Stimulated activated CD4-positive, alpha-beta T cell treated with anti-CD3 and anti-CD28 coated beads, Interleukin-2, amount 100 ng/mL, for 24 hours (primary cell): ENCODE data around the gene LHFPL4.
A peak's percentile ranks its signal among the peaks of the same experiment; 100 is the strongest.
"Not testable (repeated sequence)": the region's sequence is repeated elsewhere in the genome, so short reads cannot be mapped to it uniquely, and the experiment has no call there.

ENCODE experiments used
- DNase-seq, 2 donors: peaks; one replicate each; pipeline ENCODE4 v3.0.0-alpha.2; 2020

LHFPL4 gene

DNA sequence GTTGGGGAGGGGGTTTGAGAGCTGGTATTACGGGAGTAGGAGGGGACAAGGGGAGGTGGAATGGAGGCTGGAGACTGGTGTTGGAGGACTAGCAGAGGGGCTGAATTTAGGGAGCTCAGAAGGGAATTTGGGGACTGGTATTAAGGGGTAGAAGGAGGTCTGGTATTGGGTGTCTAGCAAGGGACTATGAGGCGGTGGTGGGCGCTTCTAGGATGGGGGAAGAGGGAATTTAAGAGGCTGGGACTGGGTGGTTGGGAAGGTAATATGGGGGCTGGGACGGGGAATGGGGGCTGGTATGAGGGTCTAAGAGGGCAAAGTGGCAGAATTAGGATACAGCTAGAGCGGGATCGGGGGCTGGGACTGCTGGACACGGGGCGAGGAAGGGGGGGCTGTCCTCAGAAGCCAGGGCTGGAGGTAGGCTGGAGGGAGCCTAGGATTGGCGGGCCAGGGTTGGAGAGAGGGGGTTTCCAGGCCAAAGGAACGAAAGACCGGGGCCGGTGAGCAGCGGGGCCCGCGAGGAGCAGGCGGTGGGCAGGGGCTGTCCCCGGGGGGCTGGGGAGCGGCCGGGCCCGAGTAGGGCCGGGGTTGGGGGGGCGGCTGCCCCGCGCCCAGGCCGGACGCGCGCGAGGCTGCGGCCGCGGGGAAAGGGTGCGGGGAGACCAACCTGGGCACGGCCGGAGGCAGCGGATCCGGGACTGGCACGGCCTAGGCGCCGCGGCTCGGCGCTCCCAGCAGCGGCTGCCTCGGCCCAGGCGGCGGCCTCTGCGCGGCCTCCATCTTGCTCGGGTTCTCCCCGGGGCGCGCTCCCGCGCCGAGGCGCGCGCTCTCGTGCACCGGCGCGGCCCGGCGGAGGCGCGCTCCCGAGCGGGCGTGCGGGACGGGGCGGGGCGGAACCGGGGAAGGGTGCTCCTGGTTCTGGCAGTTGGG is at the start of gene LHFPL4:
TSS of gene LHFPL4 (minus strand) at position 802 of the 927 bp plus-strand sequence. CDS start 1,143 bp downstream, outside the sequence.
- DNase-seq: no peak

DNA sequence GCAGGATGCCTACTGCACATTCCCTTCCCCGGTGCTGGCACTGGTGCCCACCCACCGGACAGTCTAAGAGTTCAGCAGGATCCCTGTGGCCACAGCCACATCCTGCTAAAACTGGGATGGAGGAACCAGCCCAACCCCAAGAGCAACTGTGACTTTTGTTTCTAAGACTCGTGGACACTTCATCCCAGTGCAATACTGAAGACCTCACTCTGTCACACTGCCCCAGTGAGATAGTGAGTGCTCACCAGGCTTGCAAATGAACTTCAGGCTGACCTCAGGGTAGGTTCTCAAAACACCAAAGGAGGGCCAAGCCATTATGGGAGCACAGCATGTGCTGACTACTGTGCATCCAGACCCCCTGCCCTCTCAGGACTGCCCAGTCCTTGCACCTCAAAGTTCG is 49.0 kb upstream of the LHFPL4 start:
- no peak for DNase-seq

DNA sequence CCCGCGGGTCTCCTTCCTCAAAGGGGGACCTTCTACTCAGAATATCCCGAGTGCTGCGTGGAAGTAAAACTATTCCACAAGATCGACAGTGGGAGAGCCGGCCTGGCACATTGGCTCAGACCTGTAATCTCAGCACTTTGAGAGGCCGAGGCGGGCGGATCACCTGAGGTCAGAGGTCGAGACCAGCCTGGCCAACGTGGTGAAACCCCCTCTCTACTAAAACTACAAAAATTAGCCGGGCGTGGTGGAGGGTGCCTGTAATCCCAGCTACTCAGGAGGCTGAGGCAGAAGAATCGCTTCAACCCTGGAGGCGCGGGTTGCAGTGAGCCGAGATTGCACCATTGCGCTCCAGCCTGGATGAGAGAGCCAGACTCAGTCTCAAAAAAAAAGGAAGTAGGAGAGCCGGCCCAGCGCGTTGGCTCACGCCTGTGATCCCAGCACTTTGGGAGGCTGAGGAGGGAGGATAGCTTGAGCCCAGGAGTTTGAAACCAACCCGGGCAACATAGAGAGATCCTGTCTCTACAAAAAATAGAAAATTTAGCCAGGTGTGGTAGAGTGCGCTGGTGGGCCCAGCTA is 47.5 kb upstream of the LHFPL4 start:
- DNase-seq: not testable (repeated sequence)

DNA sequence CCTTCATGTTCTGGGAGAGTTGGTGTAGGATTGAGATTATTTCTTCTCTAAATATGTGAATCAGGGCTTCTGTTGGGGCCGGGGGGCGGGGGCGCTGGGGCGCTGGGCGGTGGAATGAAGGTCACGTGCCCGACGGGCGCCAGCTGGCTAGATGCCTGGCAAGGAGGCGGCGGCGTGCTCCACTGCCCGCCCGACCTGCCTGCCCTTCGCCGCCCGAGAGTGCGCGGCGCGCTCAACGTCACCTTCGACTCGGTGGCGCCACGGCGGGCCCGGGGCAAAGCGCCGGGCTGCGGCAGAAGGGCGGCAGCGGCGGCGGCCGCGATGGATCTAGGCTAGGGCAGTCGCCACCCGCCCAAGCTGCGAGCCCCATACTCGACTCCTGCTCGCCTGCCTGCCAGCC is 47.0 kb upstream of the LHFPL4 start:
- peak in 1 of 2 donors; percentile 57 for DNase-seq

DNA sequence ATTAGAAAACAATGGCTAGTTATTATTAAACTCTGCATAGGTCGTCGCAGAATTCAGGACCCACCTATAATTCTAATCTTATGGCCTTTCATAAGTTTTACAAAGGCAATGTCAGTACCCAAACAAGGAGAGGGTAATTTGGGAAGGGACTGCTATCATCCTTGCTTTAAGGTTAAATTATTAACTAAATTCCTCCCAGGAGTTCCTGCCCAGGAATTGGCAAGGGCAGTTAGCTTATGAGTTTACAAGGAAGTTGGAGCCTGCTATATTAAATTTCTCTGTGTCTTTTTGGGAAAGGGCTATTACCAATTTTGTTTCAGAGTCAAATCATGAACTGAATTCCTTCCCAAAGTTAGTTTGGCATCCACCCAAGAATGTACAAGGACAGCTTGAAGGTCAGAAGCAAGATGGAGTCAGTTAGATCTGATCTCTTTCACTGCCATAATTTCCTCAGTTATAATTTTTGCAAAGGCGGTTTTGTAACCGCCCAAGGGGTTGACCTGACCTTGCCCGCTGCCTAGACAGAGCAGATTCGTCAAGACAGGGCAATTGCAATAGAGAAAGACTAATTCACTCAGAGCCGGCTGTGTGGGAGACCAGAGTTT is 45.3 kb upstream of the LHFPL4 start:
- no peak for DNase-seq

DNA sequence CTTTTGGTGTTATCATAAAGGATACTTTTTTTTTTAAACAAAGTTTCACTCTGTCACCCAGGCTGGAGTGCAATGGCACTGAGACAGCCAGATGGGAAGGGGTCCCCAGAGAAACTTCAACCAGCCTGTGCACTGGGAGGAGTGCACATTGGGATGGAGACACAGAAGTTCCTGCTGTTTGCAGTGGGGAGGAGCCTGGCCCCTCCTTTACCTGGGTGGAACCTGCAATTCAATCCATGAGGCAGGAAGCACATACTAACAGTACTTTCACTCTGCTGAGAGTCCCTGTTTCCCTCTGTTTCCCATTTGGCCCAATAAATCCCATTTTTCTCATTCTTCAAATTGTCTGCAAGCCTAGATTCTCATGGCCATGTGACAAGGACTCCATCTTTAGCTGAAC is 42.3 kb upstream of the LHFPL4 start:
- DNase-seq: no peak

DNA sequence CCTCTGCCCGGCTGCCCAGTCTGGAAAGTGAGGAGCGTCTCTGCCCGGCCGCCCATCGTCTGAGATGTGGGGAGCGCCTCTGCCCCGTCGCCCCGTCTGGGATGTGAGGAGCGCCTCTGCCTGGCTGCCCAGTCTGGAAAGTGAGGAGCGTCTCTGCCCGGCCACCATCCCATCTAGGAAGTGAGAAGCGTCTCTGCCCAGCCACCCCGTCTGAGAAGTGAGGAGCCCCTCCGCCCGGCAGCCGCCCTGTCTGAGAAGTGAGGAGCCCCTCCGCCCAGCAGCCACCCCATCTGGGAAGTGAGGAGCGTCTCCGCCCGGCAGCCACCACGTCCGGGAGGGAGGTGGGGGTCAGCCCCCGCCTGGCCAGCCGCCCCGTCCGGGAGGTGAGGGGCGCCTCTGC is 38.2 kb upstream of the LHFPL4 start:
- not testable (repeated sequence) for DNase-seq

DNA sequence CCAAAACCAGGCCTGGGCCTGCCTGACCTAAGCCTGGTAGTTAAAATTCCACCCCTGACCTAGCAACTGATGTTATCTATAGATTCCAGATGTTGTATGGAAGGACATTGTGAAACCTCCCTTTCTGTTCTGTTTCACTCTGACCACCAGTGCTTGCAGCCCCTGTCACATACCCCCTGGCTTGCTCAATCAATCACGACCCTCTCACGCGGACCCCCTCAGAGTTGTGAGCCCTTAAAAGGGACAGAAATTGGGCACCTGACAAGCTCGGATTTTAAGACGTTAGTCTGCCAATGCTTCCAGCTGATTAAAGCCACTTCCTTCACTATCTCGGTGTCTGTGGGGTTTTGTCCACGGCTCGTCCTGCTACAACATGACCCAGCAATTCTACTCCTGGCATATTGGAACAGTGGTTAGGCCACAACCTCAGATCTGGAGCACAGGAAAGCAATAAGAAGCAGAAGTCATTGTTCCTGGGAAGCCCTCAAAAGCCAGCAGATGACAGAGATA is 36.7 kb upstream of the LHFPL4 start:
- no peak for DNase-seq

DNA sequence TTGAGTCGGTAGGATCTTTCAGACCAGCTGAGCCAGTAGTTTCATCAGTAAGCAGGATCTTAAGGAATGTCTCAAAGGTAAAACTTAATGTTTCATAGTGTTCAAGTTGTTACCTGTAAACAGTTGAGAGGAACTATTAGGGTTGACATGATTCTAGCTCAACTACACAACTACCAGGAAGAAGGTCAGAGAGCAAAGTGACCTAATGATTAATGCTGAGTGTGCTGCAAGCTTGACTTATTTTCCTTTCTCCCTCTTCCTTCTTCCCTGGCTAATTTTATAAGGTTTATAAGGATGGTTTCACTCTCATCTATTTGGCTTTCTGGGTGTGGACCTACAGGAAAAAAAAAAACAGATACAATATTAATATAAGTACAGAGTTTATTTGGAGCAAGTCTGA is 30.2 kb upstream of the LHFPL4 start:
- no peak for DNase-seq

DNA sequence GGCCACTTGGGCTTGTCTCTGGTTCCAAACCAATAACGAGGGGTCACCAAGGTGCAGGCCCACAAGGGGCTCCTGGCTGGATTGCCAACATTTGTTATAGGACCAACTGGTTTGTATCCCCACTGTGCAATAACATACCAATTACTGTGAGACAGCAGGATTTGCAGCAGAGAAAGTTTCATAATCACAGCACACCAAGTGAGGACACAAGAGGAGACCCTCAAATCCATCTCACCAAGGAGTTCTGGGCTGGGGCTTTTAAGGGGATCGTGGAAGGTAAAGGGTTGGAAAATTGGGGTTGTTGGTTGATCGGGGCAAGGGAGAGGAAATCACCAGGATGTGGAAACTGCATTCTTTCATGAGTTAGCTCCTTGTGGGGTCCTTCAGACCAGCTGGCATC is 29.7 kb upstream of the LHFPL4 start:
- no peak for DNase-seq

DNA sequence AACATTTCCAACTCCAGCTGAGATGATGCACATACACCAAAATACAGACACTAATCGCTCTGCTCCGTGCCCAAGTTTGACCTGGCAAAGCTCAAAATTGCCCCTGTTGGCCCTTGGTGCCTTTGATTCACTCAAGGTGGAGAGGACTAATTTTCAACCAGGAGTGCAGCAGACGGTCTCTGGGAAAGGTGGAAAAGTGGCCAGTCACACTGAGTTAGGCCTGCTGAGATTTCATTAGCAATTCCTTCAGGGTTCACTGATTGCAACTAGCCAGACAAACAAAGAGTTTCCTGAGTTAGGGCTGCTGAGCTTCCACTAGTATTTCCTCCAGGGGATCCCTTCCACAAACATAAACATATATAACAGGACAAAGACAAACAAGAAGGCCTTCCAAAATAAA is 28.7 kb upstream of the LHFPL4 start:
- DNase-seq: no peak

DNA sequence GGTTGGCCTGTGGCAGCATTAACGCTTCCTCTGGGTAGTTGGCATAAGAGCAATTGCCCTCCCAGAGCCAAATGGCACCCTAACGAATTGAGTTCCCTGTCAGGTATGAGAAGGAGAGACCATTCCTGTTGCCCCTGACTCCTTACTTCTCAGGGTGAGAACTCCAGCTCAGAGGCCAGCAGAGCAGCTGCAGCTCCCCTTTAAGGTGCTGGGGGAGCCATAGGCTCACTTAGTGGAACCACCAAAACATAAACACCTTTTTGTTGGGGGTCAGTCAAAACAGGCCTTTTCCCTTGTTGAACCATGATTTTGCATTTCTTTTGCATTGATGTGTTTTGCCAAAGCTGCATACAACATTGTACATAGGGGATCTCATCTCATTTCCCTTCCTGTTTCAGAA is 28.1 kb upstream of the LHFPL4 start:
- DNase-seq: no peak

DNA sequence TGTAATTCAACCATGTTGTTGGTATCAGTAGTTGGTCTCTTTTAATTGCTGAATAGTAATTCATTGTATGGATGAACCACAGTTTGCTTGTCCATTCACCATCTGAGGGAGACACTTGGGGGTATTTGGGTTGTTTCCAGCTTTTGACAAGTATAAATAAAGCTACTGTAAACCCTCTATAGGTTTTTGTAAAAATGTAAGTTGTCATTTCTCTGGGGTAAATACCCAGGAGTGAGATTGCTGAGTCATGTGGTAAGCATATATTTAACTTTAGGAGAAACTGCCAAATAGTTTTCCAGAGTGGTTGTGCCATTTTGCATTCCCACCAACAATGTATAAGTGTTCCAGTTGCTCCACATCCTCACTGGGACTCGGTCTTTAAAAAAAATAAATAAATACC is 15.4 kb upstream of the LHFPL4 start:
- no peak for DNase-seq

DNA sequence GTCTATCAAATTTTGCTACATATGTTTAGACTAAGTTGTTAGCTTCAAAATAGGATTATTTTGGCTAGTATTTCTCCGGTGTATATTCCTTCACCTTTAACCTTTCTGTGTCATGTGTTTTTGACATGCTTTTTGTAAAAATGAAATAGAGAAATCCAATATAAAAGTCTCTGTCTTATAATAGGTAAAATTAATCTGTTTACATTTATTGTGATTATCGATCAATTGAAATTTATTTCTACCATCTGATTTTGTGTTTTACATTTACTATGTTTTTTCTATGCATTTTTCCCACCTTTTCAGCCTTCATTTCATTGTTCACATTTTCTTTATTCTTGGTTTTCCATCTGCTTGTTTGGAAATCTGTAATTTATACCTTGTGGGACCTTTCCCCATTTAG is 11.7 kb upstream of the LHFPL4 start:
- no peak for DNase-seq

DNA sequence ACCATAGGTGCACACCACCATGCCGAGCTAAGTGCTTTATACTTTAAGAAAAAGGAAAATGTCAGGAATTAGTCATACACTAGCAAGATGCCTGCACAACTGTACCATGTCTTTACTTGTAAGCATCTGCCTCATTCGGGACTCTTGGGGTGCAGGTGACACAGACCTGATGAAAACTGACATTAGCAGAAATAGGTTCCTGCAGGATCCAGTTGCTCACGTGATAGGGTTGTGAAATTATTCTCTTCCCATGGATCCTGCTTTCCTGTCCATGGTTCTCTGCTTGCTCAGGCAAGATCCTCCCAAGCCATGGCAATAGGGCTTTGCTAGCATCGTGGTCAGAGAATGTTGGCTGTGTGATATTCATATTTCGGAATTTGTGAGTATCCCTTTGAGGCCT is 10.2 kb upstream of the LHFPL4 start:
- no peak for DNase-seq

DNA sequence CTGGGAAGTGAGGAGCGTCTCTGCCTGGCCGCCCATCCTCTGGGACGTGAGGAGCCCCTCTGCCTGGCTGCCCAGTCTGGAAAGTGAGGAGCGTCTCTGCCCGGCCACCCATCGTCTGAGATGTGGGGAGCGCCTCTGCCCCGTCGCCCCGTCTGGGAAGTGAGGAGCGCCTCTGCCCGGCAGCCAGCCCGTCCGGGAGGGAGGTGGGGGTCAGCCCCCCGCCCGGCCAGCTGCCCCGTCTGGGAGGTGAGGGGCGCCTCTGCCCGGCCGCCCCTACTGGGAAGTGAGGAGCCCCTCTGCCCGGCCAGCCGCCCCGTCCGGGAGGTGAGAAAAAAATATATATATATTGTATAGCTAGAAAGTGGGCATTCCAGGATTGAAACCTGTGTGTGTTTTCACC is 6.4 kb upstream of the LHFPL4 start:
- not testable (repeated sequence) for DNase-seq

DNA sequence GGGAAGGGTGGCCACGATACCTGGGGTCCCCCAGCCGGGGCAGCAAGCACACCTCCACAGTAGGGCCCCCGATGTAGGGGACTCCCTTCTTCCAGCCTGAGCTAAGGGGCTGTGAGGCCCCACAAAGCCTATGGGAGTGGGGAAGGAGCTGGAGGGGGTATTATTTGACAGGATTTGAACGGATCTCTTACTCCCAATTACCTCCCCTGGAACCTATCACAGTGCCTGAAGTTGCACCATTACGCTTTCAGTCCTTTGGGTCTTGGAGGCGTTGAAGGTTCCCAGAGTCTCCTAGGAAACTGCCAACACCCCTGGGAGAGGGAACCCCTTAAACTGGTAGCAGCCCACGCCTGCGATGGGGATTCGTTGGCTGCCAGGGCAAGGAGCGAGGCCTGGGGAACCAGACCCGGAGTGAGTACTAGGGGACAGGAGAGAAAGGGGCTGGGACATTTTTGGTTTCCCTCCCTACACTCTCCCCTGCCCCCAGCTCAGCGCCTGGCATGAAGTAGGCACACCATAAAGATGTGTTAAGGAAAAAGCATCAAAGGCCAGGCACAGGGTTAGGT is 409 bp upstream of the LHFPL4 start:
- no peak for DNase-seq

DNA sequence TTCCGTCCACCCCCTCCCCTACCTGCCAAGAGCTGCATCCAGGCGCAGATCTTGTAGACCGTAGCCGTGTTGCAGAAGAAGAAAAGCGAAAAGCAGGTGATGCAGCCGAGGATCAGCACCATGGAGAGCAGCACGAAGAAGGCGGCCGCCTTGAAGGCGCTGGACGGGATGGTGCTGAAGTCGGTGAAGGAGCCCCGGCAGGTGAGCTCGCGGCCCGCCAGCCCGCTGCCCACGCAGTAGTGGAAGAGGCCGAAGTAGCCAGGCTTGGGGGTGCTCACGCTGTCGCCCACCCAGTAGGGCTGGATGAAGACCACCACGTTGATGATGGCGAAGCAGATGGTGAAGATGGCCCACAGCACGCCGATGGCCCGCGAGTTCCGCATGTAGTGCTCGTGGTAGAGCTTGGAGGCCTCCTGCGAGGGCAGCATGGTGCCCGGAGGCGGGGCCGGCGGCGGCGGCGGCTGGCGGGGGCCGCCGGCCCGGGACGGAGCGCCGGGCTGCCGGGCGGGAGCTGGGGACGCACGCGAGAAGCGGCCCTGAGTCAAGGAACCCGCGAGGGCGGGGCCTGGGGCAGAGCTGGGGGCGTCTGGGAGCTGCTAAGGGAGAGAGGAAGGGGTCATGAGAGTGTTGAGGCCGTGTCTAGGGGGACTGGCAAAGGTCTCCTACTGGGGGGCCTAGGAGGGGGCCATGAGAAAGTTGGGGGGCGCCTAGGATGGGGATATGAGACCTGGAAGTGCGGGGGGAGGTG is 1.2 kb downstream of the LHFPL4 start:
- peak; percentile 34 to 52 for DNase-seq

DNA sequence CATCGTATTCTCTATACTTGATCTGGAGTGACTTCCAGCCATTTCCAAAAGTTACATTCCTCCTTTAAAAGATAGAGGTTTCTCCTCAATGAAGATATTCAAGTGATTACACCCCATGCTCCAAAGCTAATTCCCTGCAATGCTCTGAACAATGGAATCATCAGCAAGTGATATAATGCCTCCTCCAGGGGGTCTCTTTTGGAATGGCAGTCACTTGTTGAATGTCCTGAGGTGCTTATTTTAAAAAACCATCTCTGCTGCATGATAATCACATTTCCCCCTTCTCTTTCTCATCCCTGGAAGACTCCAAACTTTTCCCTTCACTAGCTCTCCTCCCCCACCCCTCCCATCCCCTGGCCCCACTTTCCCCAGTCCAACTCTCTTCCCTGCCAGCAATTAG is 2.6 kb downstream of the LHFPL4 start:
- no peak for DNase-seq

DNA sequence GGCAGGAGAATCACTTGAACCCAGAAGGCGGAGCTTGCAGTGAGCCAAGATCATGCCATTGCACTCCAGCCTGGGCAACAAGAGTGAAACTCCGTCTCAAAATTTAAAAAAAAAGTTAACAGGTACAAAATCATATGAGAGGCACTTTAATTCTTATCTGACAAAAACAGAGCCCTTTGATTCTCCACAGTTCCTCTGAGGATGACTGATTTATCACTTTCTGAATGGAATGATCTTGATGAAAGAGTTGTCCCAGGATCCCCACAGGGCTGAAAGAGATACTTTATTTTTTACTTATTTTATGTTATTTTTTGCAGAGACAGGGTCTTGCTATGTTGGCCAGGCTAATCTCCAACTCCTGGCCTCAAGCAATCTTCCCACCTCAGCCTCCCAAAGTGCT is 4.0 kb downstream of the LHFPL4 start:
- DNase-seq: no peak

DNA sequence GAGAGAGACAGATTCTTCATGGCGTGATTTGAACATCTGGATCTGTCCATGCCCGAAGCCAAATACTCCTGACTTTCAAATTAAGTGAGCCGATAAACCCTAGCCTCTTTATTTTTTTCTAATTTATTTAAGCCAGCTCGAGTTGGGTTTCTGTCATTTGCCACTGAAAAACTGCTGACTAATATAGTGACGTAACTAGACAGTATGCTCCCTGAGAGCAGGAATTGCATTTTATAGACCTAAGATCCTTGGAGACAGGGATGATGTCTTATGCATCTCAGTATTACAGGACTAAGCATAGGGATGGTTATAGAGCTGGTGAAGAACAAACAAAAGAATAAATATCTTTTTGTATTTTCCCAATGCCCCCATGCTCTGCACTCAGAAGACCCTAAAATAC is 4.6 kb downstream of the LHFPL4 start:
- DNase-seq: no peak

DNA sequence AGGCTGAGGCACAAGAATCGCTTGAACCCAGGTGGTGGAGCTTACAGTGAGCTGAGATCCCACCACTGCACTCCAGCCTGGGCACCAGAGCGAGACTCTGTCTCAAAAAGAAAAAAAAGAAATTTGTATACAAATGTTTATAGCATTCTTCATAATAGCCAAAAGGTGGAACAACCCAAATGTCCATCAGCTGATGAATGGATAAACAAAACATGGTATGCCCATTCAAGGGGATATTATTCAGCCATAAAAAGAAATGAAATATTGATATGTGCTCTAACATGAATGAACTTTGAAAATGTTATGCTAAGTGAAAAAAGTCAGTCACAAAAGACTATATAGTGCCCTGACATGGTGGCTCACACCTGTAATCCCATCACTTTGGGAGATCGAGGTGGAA is 11.4 kb downstream of the LHFPL4 start:
- no peak for DNase-seq

DNA sequence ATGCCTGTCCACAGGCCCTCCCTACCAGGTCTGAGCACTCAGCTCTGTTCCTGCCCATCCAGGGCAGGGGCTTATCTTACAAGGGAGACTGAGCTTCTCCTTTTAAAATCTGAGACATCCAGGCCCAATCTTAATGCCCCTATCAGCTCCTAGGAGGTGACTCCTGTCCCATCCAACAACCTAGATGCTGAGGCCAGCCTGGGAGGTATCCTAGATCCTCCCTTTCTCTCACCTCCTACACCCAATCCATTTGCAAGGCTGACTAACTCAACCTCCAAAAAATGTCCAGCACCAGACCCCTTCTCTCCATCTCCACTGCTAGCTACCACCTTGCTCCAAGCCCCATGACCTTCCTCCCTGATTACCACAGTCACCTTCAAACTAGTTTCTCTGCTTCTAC is 17.4 kb downstream of the LHFPL4 start:
- no peak for DNase-seq
